Measurements from ENCODE around the gene NDUFB7. TPM values are rescaled to one million over a fixed set of nuclear protein-coding genes. Genes with fewer than 3 reads are reported as not detected.

Gene NDUFB7
- total RNA-seq, 1 donor from 2014 or later: 375 TPM

DNA sequence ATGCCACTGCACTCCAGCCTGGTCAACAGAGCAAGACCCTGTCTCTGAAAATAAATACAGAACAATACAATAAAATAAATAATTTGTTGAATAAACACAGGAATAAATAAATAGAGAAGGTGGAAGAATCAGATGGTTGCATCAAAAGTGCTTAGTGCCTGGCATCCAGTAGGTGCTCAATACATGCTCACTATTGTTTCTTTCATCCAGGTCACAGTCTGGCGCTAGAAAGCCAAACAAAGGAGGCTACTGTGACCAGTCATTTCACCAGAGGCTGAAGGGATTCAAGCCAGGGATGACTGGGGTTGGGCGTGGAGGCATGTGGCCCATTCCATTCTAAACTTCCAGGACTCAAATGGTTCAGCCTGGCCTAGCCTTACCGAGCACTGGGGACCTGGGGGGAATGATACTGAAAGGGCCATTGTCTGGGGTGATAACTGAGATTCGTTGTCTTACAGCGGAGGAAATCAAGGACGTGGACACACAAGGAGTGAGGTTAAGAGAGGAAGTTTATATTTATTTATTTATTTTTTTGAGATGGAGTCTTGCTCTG, 3.6 kb upstream of the NDUFB7 start:
- no peak for TF ChIP-seq POLR2A (IDR thresholded peaks at IDR 0.05)
- TF ChIP-seq, protein P1, sequence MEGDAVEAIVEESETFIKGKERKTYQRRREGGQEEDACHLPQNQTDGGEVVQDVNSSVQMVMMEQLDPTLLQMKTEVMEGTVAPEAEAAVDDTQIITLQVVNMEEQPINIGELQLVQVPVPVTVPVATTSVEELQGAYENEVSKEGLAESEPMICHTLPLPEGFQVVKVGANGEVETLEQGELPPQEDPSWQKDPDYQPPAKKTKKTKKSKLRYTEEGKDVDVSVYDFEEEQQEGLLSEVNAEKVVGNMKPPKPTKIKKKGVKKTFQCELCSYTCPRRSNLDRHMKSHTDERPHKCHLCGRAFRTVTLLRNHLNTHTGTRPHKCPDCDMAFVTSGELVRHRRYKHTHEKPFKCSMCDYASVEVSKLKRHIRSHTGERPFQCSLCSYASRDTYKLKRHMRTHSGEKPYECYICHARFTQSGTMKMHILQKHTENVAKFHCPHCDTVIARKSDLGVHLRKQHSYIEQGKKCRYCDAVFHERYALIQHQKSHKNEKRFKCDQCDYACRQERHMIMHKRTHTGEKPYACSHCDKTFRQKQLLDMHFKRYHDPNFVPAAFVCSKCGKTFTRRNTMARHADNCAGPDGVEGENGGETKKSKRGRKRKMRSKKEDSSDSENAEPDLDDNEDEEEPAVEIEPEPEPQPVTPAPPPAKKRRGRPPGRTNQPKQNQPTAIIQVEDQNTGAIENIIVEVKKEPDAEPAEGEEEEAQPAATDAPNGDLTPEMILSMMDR (IDR thresholded peaks at IDR 0.05): no peak
- no peak for TF ChIP-seq POLR2AphosphoS5 (IDR thresholded peaks at IDR 0.05; ENCODE audit: insufficient read depth in 1 of 2, low read depth in 1 of 2)
- intact Hi-C loops (cut with DNase I): no loop called here

GRCh38 chr19:14570864-14571527, 870 bp downstream of the NDUFB7 start:
- H3K27me3 ChIP-seq: no peaks in the 10 kb centered on the region
- TF ChIP-seq POLR2A (IDR thresholded peaks at IDR 0.05) (no peak), POLR2AphosphoS5 (IDR thresholded peaks at IDR 0.05; ENCODE audit: insufficient read depth in 1 of 2, low read depth in 1 of 2) (no peak)
- TF ChIP-seq, protein P1 (IDR thresholded peaks at IDR 0.05): no peak
- peaks cover 0 to 6% of the 10 kb centered on the region in 2 donors for H3K36me3 ChIP-seq
- H3K4me1 ChIP-seq: peaks cover 44% of the 10 kb centered on the region
- no peaks in the 10 kb centered on the region for H3K9me3 ChIP-seq
- DNase-seq (ENCODE audit: extremely low spot score in 2 of 2): no peak
- peak overlapping the region; percentile 88 to 90 for H3K4me3 ChIP-seq
- H3K27ac ChIP-seq: peak overlapping the region; percentile 86
- intact Hi-C loops (cut with DNase I): no loop called here

More for the DNA sequence above, 3.6 kb upstream of the NDUFB7 start:
- Histone ChIP-seq H3K4me1 (peaks cover 28% of the 10 kb centered on the region), H3K27me3 (no peaks in the 10 kb centered on the region), H3K27ac (no peak overlapping the region), H3K36me3 (no peaks in the 10 kb centered on the region), H3K4me3 (no peak overlapping the region), H3K9me3 (no peaks in the 10 kb centered on the region)
- no peak for DNase-seq (ENCODE audit: extremely low spot score in 2 of 2)

- Histone ChIP-seq H3K4me1 (peaks cover 49% of the 10 kb centered on the region), H3K27me3 (no peaks in the 10 kb centered on the region), H3K4me3 (no peak overlapping the region), H3K9me3 (no peaks in the 10 kb centered on the region), H3K36me3 (peaks cover 0 to 27% of the 10 kb centered on the region in 2 donors), H3K27ac (no peak overlapping the region)
- TF ChIP-seq POLR2A (IDR thresholded peaks at IDR 0.05) (no peak), POLR2AphosphoS5 (IDR thresholded peaks at IDR 0.05; ENCODE audit: insufficient read depth in 1 of 2, low read depth in 1 of 2) (no peak)
- TF ChIP-seq, protein P1 (IDR thresholded peaks at IDR 0.05): no peak
- intact Hi-C loops (cut with DNase I): no loop called here
- no peak for DNase-seq (ENCODE audit: extremely low spot score in 2 of 2)
These were observed 4.8 kb downstream of the NDUFB7 start for GRCh38 chr19:14567079-14567478.

- TF ChIP-seq POLR2AphosphoS5 (IDR thresholded peaks at IDR 0.05; ENCODE audit: insufficient read depth in 1 of 2, low read depth in 1 of 2): no peak
- DNase-seq (ENCODE audit: extremely low spot score in 2 of 2): no peak
- Histone ChIP-seq H3K36me3 (peaks cover 0 to 27% of the 10 kb centered on the region in 2 donors), H3K4me1 (peaks cover 52% of the 10 kb centered on the region), H3K4me3 (no peak overlapping the region), H3K9me3 (no peaks in the 10 kb centered on the region), H3K27me3 (no peaks in the 10 kb centered on the region), H3K27ac (no peak overlapping the region)
- intact Hi-C loops (cut with DNase I): no loop called here
These were observed 5.2 kb downstream of the NDUFB7 start for GRCh38 chr19:14566712-14567077.

- TF ChIP-seq, protein P1 (IDR thresholded peaks at IDR 0.05): no peak
- no peak for TF ChIP-seq POLR2A (IDR thresholded peaks at IDR 0.05)
- no peak for TF ChIP-seq POLR2AphosphoS5 (IDR thresholded peaks at IDR 0.05; ENCODE audit: insufficient read depth in 1 of 2, low read depth in 1 of 2)
- peaks cover 0 to 27% of the 10 kb centered on the region in 2 donors for H3K36me3 ChIP-seq
These were observed 5.8 kb downstream of the NDUFB7 start for GRCh38 chr19:14565765-14566711.

More at GRCh38 chr19:14565765-14566711, 5.8 kb downstream of the NDUFB7 start:
- no peak for DNase-seq (ENCODE audit: extremely low spot score in 2 of 2)
- intact Hi-C loops (cut with DNase I): no loop called here
- H3K4me1 ChIP-seq: peaks cover 53% of the 10 kb centered on the region
- H3K9me3 ChIP-seq: no peaks in the 10 kb centered on the region
- H3K4me3 ChIP-seq: no peak overlapping the region
- H3K27me3 ChIP-seq: no peaks in the 10 kb centered on the region
- no peak overlapping the region for H3K27ac ChIP-seq
